K562 (cell line): ENCODE results near the gene EID2. TPM values are rescaled to one million over a fixed set of nuclear protein-coding genes. Genes with fewer than 3 reads are reported as not detected.

Experiments used
- CREM ChIP-seq: IDR thresholded peaks from 2 replicates; pipeline ENCODE4 v1.6.1; 2014; ENCODE audit warnings: antibody characterized with exemption, low read depth
- ESRRB ChIP-seq: fragments of 250-450 bp; sonication (Bioruptor Pico); IDR thresholded peaks from 2 replicates; pipeline ENCODE4 v1.5.0; 2020; ENCODE audit warnings: mild to moderate bottlenecking, moderate library complexity, borderline replicate concordance
- ETV6 ChIP-seq, 3 experiments: fragments of 150-350 bp in 1 of 3; sonication (generic) in 1 of 3; formaldehyde crosslinking in 1 of 3; IDR thresholded peaks; 2 replicates each; pipeline versions ENCODE4 v1.6.1 to v1.8.0; 2014 to 2022; ENCODE audit warnings: borderline replicate concordance in 2 of 3, low read depth in 2 of 3, antibody characterized with exemption in 1 of 3, low read length in 1 of 3, mild to moderate bottlenecking in 1 of 3, missing genetic modification reagents in 1 of 3
- JUND ChIP-seq, 2 experiments: IDR thresholded peaks; 2 replicates in 1 of 2; 3 replicates in 1 of 2; pipeline ENCODE4 v1.6.1; 2011; ENCODE audit warnings: borderline replicate concordance in 2 of 2, low read depth in 2 of 2, low read length in 2 of 2, improper control_type of control experiment in 1 of 2, missing biosample characterization in 1 of 2, missing genetic modification characterization in 1 of 2, missing genetic modification reagents in 1 of 2
- KAT8 ChIP-seq: fragments of 450-650 bp; IDR thresholded peaks from 2 replicates; pipeline ENCODE4 v1.6.1; 2016; ENCODE audit warnings: low read depth, mild to moderate bottlenecking
- KLF16 ChIP-seq: IDR thresholded peaks from 2 replicates; pipeline ENCODE4 v1.6.1; 2016; ENCODE audit warnings: antibody characterized with exemption
- L3MBTL2 ChIP-seq: fragments of 450-650 bp; IDR thresholded peaks from 2 replicates; pipeline ENCODE4 v1.6.1; 2016; ENCODE audit warnings: mild to moderate bottlenecking, moderate library complexity
- RCOR1 ChIP-seq, 2 experiments: IDR thresholded peaks; 2 replicates each; pipeline ENCODE4 v1.6.1; 2012; ENCODE audit warnings: low read depth in 2 of 2, low read length in 2 of 2, borderline replicate concordance in 1 of 2, improper control_type of control experiment in 1 of 2
- SAFB2 ChIP-seq: fragments of 200-400 bp; formaldehyde crosslinking; IDR thresholded peaks from 2 replicates; pipeline ENCODE4 v1.6.1; 2018; ENCODE audit warnings: borderline replicate concordance, low read length, low read depth, moderate library complexity; ENCODE audit not compliant: severe bottlenecking
- SETDB1 ChIP-seq: IDR thresholded peaks from one replicate; pipeline ENCODE4 v1.6.1; 2012; ENCODE audit warnings: low read length, control low read depth, inconsistent platforms
- ZBTB5 ChIP-seq: fragments of 450-650 bp; IDR thresholded peaks from 2 replicates; pipeline ENCODE4 v1.6.1; 2017; ENCODE audit warnings: antibody characterized with exemption
- ZNF282 ChIP-seq: sonication (generic); formaldehyde crosslinking; IDR thresholded peaks from 2 replicates; pipeline ENCODE4 v1.8.1; 2023; ENCODE audit warnings: missing genetic modification reagents
- ZNF354B ChIP-seq: fragments of 250-450 bp; sonication (Bioruptor Pico); IDR thresholded peaks from 2 replicates; pipeline ENCODE4 v1.4.0; 2020
- ZNF764 ChIP-seq: fragments of 250-450 bp; sonication (Bioruptor Pico); IDR thresholded peaks from 2 replicates; pipeline ENCODE4 v1.4.0; 2020; ENCODE audit warnings: low read depth, mild to moderate bottlenecking, moderate library complexity
- ZNF780A ChIP-seq: fragments of 250-450 bp; sonication (Bioruptor Pico); IDR thresholded peaks from 2 replicates; pipeline ENCODE4 v1.5.0; 2021; ENCODE audit warnings: mild to moderate bottlenecking
- polyA plus RNA-seq, 8 experiments: library from polyadenylated mRNA; depleted of rRNA in 4 of 8; stranded (reverse) in 5 of 8; unstranded in 3 of 8; fragments of >200 nt; fragmentation: Nextera tagmentation in 2 of 8; fragmentation: Illumina TruSeq in 1 of 8; extraction: Ambion mirVana in 2 of 8; extraction: Trizol in 1 of 8; gene quantifications; 2 replicates each; pipeline versions ENCODE4 v1.2.1 to v1.2.3, GENCODE V29; 2011 to 2014; ENCODE audit warnings: inconsistent platforms in 1 of 8, missing spikeins in 1 of 8
- total RNA-seq, 7 experiments: library from RNA; depleted of rRNA in 6 of 7; stranded (reverse); fragments of >200 nt in 6 of 7; fragmentation: Illumina TruSeq in 2 of 7; extraction: Trizol in 2 of 7; gene quantifications; 2 replicates each; pipeline versions ENCODE4 v1.2.1 to v1.2.3, GENCODE V29; 2011 to 2021; ENCODE audit warnings: low replicate concordance in 1 of 7
- TF ChIP-seq, protein P1 (sequence below), 2 experiments: fragments of 450-650 bp; IDR thresholded peaks; 2 replicates each; pipeline ENCODE4 v1.6.1; 2018; ENCODE audit warnings: mild to moderate bottlenecking in 2 of 2, low read depth in 1 of 2; ENCODE audit not compliant: partially characterized antibody in 2 of 2

Gene EID2
- total and polyA plus RNA-seq, 9 of the 15 experiments (the other 6 are each of a cell fraction or from before 2014, with no cell fraction given): 2.5 to 18.5 (median 11.3) TPM

GRCh38 chr19:39539518-39540332, at the start of gene EID2 (continued):
- no peak for TF ChIP-seq ZBTB5
- peak; percentile 57; the same call in 1 of the 2 replicates for TF ChIP-seq KLF16
- peak; percentile 65 for TF ChIP-seq CREM
- TF ChIP-seq RCOR1 (IDR thresholded peaks at IDR 0.05; ENCODE audit: borderline replicate concordance in 1 of 2, low read depth in 2 of 2, low read length in 2 of 2): peak in 1 of 2 experiments; percentile 71; a peak in 2 of 4 replicates
- TF ChIP-seq, protein P1, sequence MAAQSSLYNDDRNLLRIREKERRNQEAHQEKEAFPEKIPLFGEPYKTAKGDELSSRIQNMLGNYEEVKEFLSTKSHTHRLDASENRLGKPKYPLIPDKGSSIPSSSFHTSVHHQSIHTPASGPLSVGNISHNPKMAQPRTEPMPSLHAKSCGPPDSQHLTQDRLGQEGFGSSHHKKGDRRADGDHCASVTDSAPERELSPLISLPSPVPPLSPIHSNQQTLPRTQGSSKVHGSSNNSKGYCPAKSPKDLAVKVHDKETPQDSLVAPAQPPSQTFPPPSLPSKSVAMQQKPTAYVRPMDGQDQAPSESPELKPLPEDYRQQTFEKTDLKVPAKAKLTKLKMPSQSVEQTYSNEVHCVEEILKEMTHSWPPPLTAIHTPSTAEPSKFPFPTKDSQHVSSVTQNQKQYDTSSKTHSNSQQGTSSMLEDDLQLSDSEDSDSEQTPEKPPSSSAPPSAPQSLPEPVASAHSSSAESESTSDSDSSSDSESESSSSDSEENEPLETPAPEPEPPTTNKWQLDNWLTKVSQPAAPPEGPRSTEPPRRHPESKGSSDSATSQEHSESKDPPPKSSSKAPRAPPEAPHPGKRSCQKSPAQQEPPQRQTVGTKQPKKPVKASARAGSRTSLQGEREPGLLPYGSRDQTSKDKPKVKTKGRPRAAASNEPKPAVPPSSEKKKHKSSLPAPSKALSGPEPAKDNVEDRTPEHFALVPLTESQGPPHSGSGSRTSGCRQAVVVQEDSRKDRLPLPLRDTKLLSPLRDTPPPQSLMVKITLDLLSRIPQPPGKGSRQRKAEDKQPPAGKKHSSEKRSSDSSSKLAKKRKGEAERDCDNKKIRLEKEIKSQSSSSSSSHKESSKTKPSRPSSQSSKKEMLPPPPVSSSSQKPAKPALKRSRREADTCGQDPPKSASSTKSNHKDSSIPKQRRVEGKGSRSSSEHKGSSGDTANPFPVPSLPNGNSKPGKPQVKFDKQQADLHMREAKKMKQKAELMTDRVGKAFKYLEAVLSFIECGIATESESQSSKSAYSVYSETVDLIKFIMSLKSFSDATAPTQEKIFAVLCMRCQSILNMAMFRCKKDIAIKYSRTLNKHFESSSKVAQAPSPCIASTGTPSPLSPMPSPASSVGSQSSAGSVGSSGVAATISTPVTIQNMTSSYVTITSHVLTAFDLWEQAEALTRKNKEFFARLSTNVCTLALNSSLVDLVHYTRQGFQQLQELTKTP (IDR thresholded peaks at IDR 0.05; ENCODE audit: low read depth in 1 of 2, partially characterized antibody in 2 of 2): no peak
- TF ChIP-seq SAFB2: no peak
- TF ChIP-seq ETV6 (IDR thresholded peaks at IDR 0.05; ENCODE audit: borderline replicate concordance in 1 of 2, low read depth in 2 of 2, low read length in 1 of 2): no peak
- no peak for TF ChIP-seq ETV6 (CRISPR knock-in tag; IDR thresholded peaks at IDR 0.05; ENCODE audit: borderline replicate concordance)
- no peak for TF ChIP-seq ZNF764 (CRISPR knock-in tag)
- TF ChIP-seq JUND (IDR thresholded peaks at IDR 0.05; ENCODE audit: borderline replicate concordance, low read depth, low read length): peak; percentile 53; the same call in 1 of the 2 replicates
- no peak; the same call in 2 of the 3 replicates for TF ChIP-seq JUND (tag; IDR thresholded peaks at IDR 0.05; ENCODE audit: borderline replicate concordance, low read depth, low read length)
- TF ChIP-seq L3MBTL2: peak; percentile 74
- TF ChIP-seq ZNF354B (CRISPR knock-in tag): no peak
- no peak for TF ChIP-seq ZNF780A
- TF ChIP-seq SETDB1: no peak
- TF ChIP-seq KAT8: no peak
- no peak for TF ChIP-seq ESRRB (CRISPR knock-in tag)
- no peak for TF ChIP-seq ZNF282 (CRISPR knock-in tag)
